Measurements from ENCODE around the gene ADCYAP1R1. TPM values are rescaled to one million over a fixed set of nuclear protein-coding genes. Genes with fewer than 3 reads are reported as not detected.

ADCYAP1R1 gene
- total RNA-seq, 4 donors from 2014 or later: 1.9 to 7.4 (median 3.4) TPM

DNA sequence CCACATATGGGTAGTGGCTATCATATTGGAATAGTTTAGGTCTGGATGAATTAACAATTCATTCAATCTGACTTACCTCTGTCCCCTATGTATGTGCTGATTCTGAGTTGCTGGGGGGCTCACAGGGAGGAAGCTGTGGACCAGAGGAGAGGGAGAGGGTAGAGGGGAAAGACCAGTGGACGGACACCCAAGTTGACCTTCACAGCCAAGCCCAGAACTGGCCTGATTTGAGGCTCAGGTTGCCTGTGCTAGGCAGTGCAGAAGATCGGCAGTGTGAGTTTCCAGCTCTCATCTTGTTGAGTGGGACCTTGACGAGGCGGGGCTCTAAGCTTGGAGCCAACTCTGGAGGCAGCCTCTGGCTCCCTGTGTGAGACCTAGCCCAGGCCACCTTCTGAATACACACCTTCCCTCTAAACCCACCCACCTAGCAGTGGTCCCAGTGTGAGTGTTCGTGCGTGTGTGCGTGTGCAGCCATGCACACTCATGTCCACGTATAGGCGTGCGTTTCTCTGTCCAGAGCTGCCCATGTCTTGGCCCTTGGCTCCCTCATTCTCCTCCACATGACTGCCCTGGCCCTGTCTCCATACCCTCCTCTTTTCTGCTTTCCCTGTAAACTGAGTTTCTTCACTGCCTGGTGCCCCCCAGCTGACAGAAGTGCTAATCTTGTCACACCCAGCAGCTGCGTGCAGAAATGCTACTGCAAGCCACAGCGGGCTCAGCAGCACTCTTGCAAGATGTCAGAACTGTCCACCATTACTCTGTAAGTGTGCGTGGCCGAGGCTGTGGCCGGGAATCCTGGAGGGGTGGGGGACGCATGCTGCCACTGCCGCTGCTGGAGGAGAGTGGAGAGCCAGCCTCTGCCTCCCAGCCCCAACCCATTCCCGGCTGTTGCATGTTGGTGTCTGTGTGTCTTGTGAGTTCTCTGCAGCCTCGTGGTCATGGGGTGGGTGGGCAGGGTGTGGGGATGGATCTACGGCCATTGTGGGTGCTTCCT, 47.6 kb downstream of the ADCYAP1R1 start:
- in situ Hi-C loops (cut with MboI; ENCODE audit: low pct_ligation_motif_present in 1 of 4, low pct_unique_long_range_greater_than_20kb in 1 of 4, low sequenced_read_pairs in 3 of 4) (loop anchor here in 1 of 4 donors (25.0 kb wide), 1 partner anchor 287 kb away; no protein-coding TSS in a partner anchor), intact Hi-C loops (cut with DNase I; ENCODE audit: low total_unique reads) (no loop called here)
- 76 to 80% methylated on average over 1 to 20 of the region's 20 CpGs for WGBS, 2 donors (ENCODE audit: low coverage in 1 of 2)
- Histone ChIP-seq H3K4me3 (no peak overlapping the region), H3K27ac (no peak overlapping the region), H3K27me3 (no peaks in the 10 kb centered on the region), H3K36me3 (no peaks in the 10 kb centered on the region), H3K9me3 (no peaks in the 10 kb centered on the region), H3K4me1 (no peaks in the 10 kb centered on the region)
- TF ChIP-seq EP300 (IDR thresholded peaks at IDR 0.05; ENCODE audit: low read depth): no peak
- TF ChIP-seq CTCF (IDR thresholded peaks at IDR 0.05): no peak
- no peak for TF ChIP-seq POLR2A (IDR thresholded peaks at IDR 0.05)
- TF ChIP-seq POLR2AphosphoS5 (IDR thresholded peaks at IDR 0.05): no peak
- DNase-seq: no peak

DNA sequence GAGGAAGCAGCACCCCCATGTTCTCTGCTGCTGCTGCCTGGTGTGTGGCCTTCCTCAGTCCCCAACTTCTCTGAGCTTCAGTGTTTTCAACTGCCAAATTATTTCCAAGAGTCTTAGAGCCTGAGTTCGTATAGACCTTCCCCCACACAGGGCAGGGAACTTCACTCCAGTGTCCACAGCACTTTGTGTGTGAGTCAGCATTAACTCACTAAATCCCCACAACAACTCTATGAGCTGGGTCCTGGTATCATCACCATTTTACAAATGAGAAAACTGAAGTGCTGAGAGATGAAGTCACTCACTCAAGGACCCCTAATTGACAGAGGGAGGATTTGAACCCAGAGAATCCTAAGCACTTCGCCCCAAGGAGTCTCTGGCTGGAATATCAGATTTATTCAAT, 48.3 kb downstream of the ADCYAP1R1 start:
- in situ Hi-C loops (cut with MboI; ENCODE audit: low pct_ligation_motif_present in 1 of 4, low pct_unique_long_range_greater_than_20kb in 1 of 4, low sequenced_read_pairs in 3 of 4): loop anchor here in 1 of 4 donors (25.0 kb wide), 1 partner anchor 288 kb away; no protein-coding TSS in a partner anchor
- DNase-seq: no peak
- Histone ChIP-seq H3K4me3 (no peak overlapping the region), H3K27me3 (no peaks in the 10 kb centered on the region), H3K9me3 (no peaks in the 10 kb centered on the region), H3K27ac (no peak overlapping the region), H3K36me3 (no peaks in the 10 kb centered on the region), H3K4me1 (no peaks in the 10 kb centered on the region)
- 83% methylated on average over 2 of the region's 2 CpGs; no CpG with 5 or more reads in 1 of the 2 donors for WGBS, 2 donors (ENCODE audit: low coverage in 1 of 2)
- no peak for TF ChIP-seq CTCF (IDR thresholded peaks at IDR 0.05)
- TF ChIP-seq POLR2A (IDR thresholded peaks at IDR 0.05): no peak
- no peak for TF ChIP-seq POLR2AphosphoS5 (IDR thresholded peaks at IDR 0.05)
- TF ChIP-seq EP300 (IDR thresholded peaks at IDR 0.05; ENCODE audit: low read depth): no peak
- intact Hi-C loops (cut with DNase I; ENCODE audit: low total_unique reads): no loop called here

DNA sequence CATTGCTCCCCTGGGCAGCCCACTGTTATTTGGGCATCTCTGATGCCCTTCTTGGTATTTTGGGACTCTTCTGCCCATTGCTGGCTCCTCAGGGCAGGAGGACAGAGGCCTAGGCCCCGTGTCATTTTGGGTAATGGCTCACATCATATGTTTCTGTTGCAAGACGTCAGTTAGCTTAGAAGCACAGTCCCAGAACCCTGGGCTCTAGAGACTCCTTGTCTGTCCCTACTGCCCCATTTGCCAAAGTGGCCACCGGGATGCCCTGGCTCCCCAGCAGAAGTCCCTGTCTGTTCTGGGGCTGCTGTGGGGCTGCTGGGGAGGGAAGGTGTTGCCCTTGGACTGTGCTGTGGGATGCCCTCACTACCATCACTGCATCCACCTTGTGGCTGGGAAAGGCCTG, 48.8 kb downstream of the ADCYAP1R1 start:
- Histone ChIP-seq H3K27ac (no peak overlapping the region), H3K4me3 (no peak overlapping the region), H3K4me1 (no peaks in the 10 kb centered on the region), H3K36me3 (no peaks in the 10 kb centered on the region), H3K9me3 (no peaks in the 10 kb centered on the region), H3K27me3 (no peaks in the 10 kb centered on the region)
- no peak for TF ChIP-seq POLR2AphosphoS5 (IDR thresholded peaks at IDR 0.05)
- no peak for TF ChIP-seq EP300 (IDR thresholded peaks at IDR 0.05; ENCODE audit: low read depth)
- in situ Hi-C loops (cut with MboI; ENCODE audit: low pct_ligation_motif_present in 1 of 4, low pct_unique_long_range_greater_than_20kb in 1 of 4, low sequenced_read_pairs in 3 of 4) (loop anchor here in 1 of 4 donors (25.0 kb wide), 1 partner anchor 289 kb away; no protein-coding TSS in a partner anchor), intact Hi-C loops (cut with DNase I; ENCODE audit: low total_unique reads) (no loop called here)
- no peak for DNase-seq
- 67% methylated on average over 3 of the region's 3 CpGs; no CpG with 5 or more reads in 1 of the 2 donors for WGBS, 2 donors (ENCODE audit: low coverage in 1 of 2)

DNA sequence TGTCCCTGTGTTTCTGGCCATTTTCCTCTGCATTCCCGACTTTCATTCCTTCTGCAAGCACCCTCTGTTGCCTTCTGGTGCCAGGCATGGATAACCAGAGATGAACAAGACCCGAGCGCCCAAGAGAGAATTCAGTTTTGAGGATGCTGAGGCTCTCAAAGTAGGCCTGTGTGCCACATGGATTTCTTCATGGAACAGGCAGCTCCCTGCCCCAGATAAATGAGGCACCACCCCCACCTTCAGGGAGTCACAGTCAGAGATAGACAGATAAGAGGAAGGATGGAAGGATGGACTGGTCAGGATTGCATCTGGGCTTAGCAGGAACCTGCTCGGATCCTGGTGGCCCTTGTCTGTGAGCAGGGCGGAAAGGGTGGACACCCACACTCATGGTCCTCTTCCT, 49.4 kb downstream of the ADCYAP1R1 start:
- no peak overlapping the region for H3K4me3 ChIP-seq
- no peaks in the 10 kb centered on the region for H3K27me3 ChIP-seq
- no peak for DNase-seq
- H3K27ac ChIP-seq: no peak overlapping the region
- no peaks in the 10 kb centered on the region for H3K36me3 ChIP-seq
- no peaks in the 10 kb centered on the region for H3K9me3 ChIP-seq
- intact Hi-C loops (cut with DNase I; ENCODE audit: low total_unique reads): no loop called here
- in situ Hi-C loops (cut with MboI; ENCODE audit: low pct_ligation_motif_present in 1 of 4, low pct_unique_long_range_greater_than_20kb in 1 of 4, low sequenced_read_pairs in 3 of 4): loop anchor here in 1 of 4 donors (25.0 kb wide), 1 partner anchor 289 kb away; no protein-coding TSS in a partner anchor
- 75% methylated on average over 5 of the region's 5 CpGs; no CpG with 5 or more reads in 1 of the 2 donors for WGBS, 2 donors (ENCODE audit: low coverage in 1 of 2)
- H3K4me1 ChIP-seq: no peaks in the 10 kb centered on the region
- TF ChIP-seq POLR2AphosphoS5 (IDR thresholded peaks at IDR 0.05): no peak
- TF ChIP-seq EP300 (IDR thresholded peaks at IDR 0.05; ENCODE audit: low read depth): no peak
- no peak for TF ChIP-seq CTCF (IDR thresholded peaks at IDR 0.05)
- no peak for TF ChIP-seq POLR2A (IDR thresholded peaks at IDR 0.05)
